B cell (primary cell): ENCODE results near the gene DAAM2.

ENCODE experiments used
- EZH2 ChIP-seq: IDR thresholded peaks from 2 replicates; pipeline ENCODE4 v1.6.1; 2012; ENCODE audit warnings: borderline replicate concordance, low read depth, mild to moderate bottlenecking, moderate library complexity, low read length; ENCODE audit not compliant: insufficient read depth, poor library complexity, severe bottlenecking
- TF ChIP-seq, protein P1 (sequence below): fragments of 200-600 bp; IDR thresholded peaks from one replicate; pipeline ENCODE4 v1.8.0; 2022; ENCODE audit warnings: antibody characterized with exemption, mild to moderate bottlenecking

DNA sequence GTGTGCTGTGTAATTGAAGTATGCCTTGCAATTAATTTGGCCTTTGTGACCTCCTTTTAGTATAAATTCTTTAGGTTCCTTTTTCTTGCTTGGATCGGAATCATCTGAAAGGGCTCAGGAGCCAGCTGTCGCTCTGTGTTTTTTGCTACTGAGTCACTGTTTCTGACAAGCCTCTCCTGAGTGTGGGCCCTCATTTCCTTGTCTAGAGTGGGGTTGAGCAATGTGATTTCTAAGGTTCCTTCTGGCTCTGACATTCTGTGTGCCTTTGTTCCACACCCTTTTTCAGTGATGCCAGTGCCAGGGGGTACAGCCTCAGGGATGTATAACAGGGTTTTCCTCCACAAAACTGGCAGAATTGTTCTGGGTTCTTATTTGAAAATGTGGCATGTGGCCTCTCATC is 26.5 kb downstream of the DAAM2 start:
- TF ChIP-seq, protein P1, sequence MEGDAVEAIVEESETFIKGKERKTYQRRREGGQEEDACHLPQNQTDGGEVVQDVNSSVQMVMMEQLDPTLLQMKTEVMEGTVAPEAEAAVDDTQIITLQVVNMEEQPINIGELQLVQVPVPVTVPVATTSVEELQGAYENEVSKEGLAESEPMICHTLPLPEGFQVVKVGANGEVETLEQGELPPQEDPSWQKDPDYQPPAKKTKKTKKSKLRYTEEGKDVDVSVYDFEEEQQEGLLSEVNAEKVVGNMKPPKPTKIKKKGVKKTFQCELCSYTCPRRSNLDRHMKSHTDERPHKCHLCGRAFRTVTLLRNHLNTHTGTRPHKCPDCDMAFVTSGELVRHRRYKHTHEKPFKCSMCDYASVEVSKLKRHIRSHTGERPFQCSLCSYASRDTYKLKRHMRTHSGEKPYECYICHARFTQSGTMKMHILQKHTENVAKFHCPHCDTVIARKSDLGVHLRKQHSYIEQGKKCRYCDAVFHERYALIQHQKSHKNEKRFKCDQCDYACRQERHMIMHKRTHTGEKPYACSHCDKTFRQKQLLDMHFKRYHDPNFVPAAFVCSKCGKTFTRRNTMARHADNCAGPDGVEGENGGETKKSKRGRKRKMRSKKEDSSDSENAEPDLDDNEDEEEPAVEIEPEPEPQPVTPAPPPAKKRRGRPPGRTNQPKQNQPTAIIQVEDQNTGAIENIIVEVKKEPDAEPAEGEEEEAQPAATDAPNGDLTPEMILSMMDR = no peak
- TF ChIP-seq EZH2 = no peak
